Stimulated activated CD4-positive, alpha-beta T cell treated with anti-CD3 and anti-CD28 coated beads, Interleukin-12 subunit alpha, Interleukin-12 subunit beta, amount 100 ng/mL, for 48 hours (primary cell): ENCODE measurements around the gene ARTN.

Experiments
- DNase-seq, 3 donors: peaks; one replicate each; pipeline ENCODE4 v3.0.0-alpha.2; 2020; ENCODE audit warnings: low read depth in 2 of 3, low spot score in 1 of 3

The ARTN gene

GRCh38 chr1:43924516-43924915 is 9.1 kb upstream of the ARTN start:
- DNase-seq: no peak

- DNase-seq: no peak
Measured at GRCh38 chr1:43925846-43926245, 7.8 kb upstream of the ARTN start.

GRCh38 chr1:43930168-43930948 is 3.2 kb upstream of the ARTN start:
- no peak for DNase-seq

- DNase-seq: no peak
Measured at GRCh38 chr1:43930949-43931275, 2.7 kb upstream of the ARTN start.

- DNase-seq: no peak
Measured at GRCh38 chr1:43931711-43932660, 1.6 kb upstream of the ARTN start.

GRCh38 chr1:43932786-43933385 is 715 bp upstream of the ARTN start:
- no peak for DNase-seq

- peak in 2 of 3 donors; percentile 43 to 53 for DNase-seq
Measured at GRCh38 chr1:43934101-43934985, 742 bp downstream of the ARTN start.

- DNase-seq: no peak
Measured at GRCh38 chr1:43934986-43935324, 1.4 kb downstream of the ARTN start.

- DNase-seq: no peak
Measured at GRCh38 chr1:43935711-43936427, 2.3 kb downstream of the ARTN start.

- no peak for DNase-seq
Measured at GRCh38 chr1:43936431-43937151, 3.0 kb downstream of the ARTN start.

- no peak for DNase-seq
Measured at GRCh38 chr1:43937179-43937865, 3.7 kb downstream of the ARTN start.

- DNase-seq: no peak
Measured at GRCh38 chr1:43938383-43938782, 4.8 kb downstream of the ARTN start.

GRCh38 chr1:43938892-43939587 is 5.4 kb downstream of the ARTN start:
- DNase-seq: no peak

- DNase-seq: no peak
Measured at GRCh38 chr1:43942411-43942810, 8.8 kb downstream of the ARTN start.

GRCh38 chr1:43944860-43945259 is 11.3 kb downstream of the ARTN start:
- DNase-seq: no peak

- DNase-seq: no peak
Measured at GRCh38 chr1:43945674-43946235, 12.2 kb downstream of the ARTN start.

GRCh38 chr1:43946236-43947060 is 12.8 kb downstream of the ARTN start, which contains the start of gene IPO13:
IPO13 (plus strand) TSS chr1:43946950; CDS start chr1:43947601, 651 bp downstream.
- DNase-seq: peak; percentile 93 to 94 (median 94)
